ENCODE measurements around the gene INMT.
"Not testable (repeated sequence)": the region's sequence is repeated elsewhere in the genome, so short reads cannot be mapped to it uniquely, and the experiment has no call there.

Gene INMT

DNA sequence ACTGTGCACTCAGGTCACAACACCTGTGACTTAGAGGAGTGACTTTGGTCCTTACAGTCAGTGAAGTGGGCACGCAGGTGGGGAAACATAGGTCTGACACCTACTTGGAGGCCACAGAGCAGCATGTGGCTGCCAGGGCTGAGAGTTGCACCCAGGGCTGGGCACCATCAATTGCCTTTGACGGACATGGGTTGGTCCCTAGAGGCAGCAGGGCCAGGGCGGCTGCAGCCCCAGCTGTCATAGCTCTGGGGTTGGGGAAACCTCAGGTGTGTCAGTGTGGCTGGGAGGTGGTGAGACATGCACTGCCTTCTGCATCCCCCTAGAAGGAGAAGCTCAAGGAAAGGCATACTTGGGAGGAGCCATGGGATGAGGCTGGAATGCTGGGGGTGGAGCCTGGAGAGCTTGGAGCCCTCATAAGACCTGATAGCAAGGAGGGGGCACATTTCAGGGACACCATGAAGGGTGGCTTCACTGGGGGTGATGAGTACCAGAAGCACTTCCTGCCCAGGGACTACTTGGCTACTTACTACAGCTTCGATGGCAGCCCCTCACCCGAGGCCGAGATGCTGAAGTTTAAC lies at the start of gene INMT:
INMT (plus strand) TSS at position 440 of the 578 bp plus-strand sequence; CDS start at position 456, 16 bp downstream.
- no peak for DNase-seq

DNA sequence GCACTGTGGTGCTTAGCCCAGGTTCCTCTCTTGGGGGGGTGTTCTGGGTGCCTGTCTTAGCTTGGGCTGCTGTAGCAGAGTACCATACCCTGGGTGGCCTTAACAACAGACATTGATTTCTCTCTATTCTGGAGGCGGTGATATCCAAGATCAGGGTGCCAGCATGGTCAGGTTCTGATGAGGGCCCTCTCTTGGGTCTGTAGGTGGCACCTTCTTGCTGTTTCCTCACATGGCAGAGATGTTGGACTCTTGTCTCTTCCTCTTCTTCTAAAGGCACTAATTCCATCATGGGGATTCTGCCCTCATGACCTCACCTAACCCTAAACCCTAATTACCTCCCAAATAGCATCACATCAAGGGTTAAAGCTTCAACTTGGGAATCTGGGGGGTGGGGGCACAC lies 49.7 kb upstream of the INMT start:
- peak; percentile 35 for DNase-seq

DNA sequence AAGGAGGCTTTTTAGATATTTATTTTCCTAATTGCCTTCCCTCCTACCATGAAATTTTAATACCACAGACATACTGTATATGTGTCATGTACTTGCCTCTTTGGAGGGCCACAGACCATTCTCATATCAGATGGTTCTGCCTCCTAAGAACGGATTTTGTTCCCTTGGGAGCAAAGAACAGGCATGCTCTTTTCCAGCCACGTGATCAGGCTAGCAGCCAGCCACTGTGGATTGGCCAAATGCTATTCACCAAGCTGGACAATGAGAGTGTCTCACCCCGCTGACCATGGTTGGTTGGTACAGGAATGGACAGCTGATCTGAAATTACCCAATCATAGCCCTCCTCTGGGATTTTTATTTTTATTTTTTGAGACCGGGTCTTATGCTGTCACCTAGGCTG lies 48.2 kb upstream of the INMT start:
- DNase-seq, result no peak

GRCh38 chr7:30705008-30705407 lies 46.9 kb upstream of the INMT start:
- no peak for DNase-seq

DNA sequence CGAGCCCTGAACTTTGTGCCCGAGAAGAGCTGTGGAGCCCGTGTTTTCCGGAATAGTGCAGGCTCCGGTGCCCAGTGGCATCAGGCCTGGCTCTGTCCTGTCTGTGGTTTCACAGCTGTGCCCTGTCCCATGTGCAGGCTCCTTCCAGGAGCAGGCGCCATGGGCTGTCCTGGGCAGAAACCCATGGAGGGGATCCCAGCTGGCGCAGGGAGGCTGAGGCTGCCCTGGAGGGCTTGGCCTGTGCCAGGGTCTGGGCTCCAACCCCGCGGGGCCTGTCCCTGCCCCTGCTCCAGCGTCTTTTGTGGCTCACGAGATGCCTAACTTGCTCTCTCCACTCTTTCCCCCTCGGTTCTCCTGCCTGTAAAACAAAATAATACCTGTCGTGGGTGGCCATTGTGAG lies 46.3 kb upstream of the INMT start:
- DNase-seq, result no peak

- DNase-seq, result no peak
Measured at GRCh38 chr7:30706316-30706715, 45.6 kb upstream of the INMT start.

- DNase-seq, result no peak
Measured at GRCh38 chr7:30706908-30707307, 45.0 kb upstream of the INMT start.

DNA sequence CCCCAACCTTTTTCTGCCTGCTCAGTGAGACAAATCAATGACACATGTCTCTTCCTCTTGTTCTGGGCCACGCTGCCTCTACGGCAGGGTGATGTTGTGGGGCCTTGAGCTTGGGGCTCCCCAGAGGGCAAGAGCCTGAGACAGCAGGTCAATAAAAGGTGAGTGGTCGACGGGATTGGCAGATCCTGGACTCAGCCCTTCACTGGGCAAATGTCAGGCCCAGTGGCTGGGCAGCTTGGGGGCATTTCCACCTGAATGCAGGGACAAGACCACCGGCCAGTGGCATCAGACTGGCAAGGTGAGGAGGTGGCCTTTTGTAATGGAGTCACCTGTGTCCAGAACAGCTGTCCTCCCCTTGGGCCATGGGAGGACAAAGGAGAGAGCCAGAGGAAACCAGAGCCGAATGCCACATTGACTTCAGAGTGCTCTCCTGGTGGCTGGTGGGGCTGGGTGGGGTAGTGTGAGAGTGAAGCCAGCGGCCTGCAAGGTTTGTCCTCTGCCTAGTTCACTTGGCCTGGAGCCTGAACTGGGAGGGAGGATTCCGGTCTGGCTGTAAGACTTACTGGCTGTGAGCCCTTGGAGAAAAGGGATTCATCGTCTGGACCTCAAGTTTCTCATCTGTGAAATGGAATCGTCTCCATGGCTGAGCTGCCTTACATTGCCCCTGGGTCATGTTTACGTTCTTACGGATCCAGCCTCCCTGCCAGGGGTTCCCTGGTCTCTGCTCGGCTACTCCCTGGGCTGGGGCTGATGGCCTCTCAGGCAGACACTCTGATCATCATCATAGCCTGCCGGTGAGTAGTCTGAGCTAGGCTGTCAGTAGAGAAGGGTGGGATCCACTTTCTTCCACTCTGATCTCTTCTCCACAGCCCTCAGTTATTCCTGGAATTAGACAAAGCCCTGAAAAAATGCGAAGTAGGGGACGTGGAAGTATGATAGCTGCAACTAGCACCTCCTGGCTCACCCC lies 44.3 kb upstream of the INMT start:
- DNase-seq, result no peak

DNA sequence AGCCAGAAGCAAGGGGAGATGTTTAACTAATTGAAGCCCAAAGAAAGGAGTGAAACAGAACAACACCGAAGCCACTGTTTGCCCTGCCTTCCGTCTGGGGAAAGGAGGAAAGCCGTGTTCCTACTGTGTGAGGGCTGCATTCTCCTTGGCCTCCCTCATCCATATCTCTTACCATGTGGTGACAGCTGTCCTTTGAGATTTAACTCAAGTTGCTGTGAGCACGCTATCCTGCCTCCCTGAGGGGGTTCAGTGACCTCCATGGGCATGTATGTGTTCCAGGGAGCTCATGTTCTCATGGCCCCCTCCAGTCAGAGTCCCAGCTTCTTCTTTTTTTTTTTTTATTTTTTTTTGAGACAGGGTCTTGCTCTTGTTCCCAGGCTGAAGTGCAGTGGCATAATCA lies 43.5 kb upstream of the INMT start:
- DNase-seq, result no peak

DNA sequence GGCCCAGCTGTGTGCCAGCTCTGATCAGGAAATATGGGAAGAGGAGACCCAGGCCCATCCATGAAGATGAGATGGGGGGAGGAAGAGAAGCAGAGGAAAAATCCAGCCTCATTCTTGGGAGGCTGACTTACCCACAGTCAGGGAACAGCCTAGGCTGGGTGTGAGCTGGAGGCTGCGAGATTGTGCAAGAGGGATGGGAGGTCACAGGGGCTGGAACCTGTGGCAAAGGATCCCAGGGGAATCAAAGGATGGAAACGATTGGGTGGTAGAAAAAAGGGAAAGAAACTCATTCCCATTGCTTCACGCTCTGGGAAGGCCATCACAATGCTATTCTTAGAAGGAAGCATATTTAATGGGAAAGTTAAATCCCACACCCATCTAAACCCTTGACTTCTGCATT lies 43.0 kb upstream of the INMT start:
- DNase-seq, result no peak

DNA sequence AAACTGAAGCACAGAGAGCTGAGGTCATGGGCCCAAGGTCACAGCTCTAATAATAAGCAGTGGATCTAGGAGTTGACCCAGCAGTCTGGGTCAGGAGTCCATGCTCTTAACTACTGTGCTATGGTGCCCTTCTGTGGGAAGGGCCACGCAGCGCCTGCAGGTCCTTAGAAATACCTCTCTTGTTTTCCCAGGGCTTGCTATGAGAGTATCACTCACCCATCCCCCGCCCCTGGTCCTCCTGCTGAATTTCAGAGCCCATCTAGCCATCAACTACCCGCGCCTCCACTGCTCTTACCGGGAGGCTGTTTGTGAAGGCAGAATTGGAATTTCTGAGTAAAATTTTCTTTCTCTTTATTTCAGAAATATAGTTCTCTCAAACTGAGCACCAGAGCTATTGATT lies 42.4 kb upstream of the INMT start:
- DNase-seq, result no peak

GRCh38 chr7:30710669-30711068 lies 41.3 kb upstream of the INMT start:
- no peak for DNase-seq

DNA sequence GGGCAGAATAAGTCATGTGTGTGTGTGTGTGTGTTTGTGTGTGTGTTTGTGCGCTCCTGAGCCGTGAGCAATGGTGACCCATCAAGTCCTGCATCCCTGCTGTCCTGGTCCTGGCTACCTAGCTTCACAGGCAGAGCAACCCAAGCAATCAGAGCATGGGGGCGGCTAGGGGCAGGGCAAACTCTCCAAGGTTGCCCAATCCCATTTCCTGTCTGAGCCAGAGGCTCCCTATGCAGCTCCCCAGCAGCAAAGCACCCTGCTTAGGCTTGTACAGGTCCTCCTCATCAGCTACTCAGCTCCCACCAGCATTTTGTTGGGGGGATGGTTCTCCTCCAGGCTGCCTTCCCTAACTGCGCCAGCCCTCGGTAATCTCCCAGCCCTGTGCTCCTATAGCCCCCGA lies 38.5 kb upstream of the INMT start:
- DNase-seq, result no peak

- no peak for DNase-seq
Measured at GRCh38 chr7:30714129-30714528, 37.8 kb upstream of the INMT start.

DNA sequence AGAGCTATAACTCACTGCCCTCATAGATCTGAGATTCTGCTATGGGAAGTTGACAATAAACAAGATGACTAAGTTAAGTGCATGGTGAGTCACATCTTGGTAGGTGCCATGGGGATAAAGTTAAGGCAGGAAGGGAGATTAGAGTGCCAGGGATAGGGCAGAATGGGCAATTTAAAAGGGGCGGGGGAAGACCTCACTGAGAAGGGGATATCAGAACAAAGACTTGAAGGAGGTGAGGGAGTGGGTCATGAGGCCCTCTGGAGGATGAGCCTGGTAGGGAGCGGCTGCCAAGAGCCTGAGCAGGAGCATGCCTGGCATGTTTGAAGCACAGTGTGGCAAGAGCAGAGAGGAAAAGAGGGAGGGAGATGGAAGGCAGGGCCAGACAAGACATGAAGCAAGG lies 34.8 kb upstream of the INMT start:
- DNase-seq, result no peak

DNA sequence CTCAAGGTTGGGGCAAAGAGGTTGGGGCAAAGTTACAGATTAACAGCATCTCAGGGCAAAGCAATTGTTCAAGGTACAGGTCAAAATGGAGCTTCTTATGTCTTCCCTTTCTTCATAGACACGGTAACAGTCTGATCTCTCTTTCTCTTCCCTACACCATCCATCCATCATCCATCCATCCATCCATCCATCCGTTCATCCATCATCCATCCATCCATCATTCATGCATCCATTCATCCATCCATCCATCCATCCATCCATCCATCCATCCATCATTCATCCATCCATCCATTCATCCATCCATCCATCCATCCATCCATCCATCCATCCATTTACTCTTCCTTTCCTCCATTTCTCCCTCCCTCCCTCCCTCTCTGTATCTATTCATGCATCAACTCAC lies 32.5 kb upstream of the INMT start:
- not testable (repeated sequence) for DNase-seq

DNA sequence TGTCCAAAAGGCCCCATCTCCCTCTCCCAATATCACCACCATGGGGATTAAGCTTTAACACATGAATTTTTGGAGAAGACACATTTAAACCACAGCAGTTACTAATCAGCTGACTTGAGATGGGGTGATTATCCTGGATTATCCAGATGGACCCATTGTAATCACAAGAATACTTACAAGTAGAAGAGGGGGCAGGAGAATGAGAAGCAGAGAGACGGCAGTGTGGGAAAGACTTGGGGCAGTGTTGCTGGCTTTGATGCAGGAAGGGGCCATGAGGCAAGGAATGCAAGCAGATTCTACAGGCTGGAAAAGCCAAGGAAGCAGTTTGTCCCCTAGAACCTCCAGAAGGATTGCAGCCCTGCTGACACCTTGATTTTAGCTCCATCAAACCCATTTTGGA lies 30.7 kb upstream of the INMT start:
- no peak for DNase-seq

- no peak for DNase-seq
Measured at GRCh38 chr7:30722187-30722586, 29.7 kb upstream of the INMT start.

- no peak for DNase-seq
Measured at GRCh38 chr7:30722671-30723070, 29.3 kb upstream of the INMT start.

GRCh38 chr7:30723776-30724175 lies 28.2 kb upstream of the INMT start:
- DNase-seq, result no peak

DNA sequence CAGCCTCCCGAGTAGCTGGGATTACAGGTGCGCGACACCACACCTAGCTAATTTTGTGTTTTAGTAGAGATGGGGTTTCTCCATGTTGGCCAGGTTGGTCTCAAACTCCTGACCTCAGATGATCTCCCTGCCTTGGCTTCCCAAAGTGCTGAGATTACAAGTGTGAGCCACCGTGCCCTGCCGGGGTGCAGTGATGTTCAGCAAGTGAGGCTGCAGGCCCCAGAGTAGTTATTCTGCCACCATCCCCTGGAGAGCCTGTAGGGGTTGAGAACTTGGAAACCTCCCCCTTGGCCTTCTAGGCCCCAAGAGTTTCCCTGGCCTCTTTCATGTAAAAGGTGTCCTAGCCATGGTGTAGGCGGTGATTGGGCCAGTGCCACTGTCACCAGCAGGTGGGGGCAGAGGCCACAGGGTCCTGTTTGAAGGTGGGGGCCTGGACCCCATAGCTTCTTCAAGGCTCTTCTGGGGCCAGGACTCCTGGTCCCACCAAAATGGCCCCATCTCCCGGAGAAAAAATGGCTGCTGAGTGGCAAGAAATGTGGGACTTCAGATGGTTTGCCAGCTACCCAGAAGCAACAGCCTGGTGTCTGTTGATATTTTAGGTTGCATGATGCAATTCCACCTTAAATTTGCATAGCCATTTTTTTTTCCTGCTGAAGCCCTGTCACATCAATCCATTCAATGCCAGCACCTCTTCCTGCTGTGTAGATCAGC lies 25.5 kb upstream of the INMT start:
- no peak for DNase-seq

DNA sequence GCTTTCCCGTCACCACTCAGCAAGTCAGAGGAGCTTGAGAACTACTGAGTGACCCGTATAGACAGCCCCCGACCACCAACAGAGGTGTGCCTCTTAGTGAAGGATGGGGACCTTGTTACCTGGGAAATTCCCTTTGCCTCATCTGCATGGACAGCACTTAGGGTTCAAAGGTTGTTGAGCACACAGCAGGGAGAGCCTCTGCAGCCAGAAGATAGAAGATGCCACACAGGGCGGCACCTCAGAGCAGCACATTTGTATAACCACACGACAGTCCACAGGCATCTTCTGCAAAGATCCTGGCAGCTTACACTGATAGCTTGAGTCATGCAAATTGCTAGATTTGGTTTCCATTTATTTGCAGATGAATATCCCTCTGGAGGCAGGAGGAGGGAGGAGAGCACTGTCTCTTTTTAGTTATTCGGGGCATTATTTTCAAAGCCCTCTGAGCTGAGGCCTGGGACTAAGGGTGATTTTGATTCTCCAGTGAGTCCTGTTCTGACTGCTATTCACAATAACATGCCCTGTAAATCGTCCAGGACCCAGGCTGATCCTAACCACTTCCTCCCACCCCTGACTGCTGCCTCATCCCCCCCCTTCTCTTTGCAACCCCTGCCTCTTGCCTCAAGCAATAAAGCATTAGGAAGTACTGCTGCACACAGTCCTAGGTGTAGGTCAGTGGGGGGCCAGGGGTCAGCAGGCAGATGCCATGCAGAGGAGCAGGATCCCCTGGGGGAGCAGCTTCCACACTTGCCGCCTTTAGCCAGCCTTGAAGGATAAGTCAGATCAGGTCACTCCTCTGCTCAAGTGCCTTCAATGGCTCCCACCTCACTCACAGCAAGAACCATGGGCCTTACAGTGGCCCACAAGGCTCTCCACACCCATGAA lies 24.6 kb upstream of the INMT start:
- no peak for DNase-seq

DNA sequence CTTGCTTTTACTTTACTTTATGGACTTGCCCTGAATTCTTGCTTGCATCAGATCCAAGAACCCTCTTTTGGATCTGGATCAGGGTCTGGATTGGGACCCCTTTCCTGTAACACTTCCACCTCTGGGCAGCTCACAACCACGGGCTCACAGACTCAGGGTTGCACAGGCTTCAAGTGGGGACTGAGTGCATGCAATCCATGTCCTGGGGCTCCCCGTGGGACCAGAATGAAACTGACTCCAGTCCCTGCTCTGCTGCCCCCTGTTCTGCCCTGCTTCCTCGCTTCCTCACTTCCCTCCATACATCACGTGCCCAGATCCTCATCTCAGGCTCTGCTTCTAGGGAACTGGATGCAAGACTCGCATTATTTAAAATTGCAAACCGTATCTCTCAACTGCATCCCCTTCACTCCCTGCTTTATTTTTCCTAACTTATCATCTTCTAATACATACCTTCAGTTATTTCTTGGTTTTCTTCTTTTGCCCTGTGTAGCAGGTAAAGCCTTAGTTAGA lies 23.3 kb upstream of the INMT start:
- DNase-seq, result no peak
